ENCODE data around the gene MYO5C.

DNA sequence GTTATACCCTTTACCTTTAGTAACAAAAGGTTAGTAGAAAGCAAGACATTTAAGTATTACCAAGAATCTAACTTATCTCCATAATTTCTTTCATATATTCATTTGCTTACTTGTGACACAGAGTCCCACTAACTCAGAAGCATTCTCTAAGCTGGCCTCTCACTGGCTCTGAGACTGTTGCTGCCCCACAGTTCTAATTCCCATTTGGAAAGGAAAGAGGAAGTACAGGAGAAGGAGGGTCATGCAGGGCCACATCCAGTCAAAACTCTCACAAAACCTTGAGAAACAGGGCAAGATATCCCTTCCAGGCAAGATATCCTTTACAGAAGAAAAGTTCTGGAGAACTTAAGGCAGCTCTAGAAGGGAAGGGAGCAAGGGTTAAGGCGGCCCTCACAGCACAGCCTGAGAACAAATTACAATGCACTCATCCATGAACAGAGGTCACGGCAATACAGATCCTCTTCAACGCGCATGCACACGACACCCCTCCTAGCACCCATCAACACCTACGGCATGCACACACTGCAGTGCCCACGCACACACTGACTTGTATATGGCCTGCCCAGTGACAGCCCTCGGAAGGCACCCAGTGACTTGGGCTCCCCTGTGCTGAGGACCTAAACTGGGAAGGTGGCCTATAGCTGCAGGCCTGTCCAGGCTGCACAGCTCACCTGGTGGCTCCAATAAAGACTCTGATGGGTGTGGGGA, 13.0 kb upstream of the MYO5C start:
- TF ChIP-seq, protein P1, sequence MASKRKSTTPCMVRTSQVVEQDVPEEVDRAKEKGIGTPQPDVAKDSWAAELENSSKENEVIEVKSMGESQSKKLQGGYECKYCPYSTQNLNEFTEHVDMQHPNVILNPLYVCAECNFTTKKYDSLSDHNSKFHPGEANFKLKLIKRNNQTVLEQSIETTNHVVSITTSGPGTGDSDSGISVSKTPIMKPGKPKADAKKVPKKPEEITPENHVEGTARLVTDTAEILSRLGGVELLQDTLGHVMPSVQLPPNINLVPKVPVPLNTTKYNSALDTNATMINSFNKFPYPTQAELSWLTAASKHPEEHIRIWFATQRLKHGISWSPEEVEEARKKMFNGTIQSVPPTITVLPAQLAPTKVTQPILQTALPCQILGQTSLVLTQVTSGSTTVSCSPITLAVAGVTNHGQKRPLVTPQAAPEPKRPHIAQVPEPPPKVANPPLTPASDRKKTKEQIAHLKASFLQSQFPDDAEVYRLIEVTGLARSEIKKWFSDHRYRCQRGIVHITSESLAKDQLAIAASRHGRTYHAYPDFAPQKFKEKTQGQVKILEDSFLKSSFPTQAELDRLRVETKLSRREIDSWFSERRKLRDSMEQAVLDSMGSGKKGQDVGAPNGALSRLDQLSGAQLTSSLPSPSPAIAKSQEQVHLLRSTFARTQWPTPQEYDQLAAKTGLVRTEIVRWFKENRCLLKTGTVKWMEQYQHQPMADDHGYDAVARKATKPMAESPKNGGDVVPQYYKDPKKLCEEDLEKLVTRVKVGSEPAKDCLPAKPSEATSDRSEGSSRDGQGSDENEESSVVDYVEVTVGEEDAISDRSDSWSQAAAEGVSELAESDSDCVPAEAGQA (IDR thresholded peaks at IDR 0.05; ENCODE audit: low read depth): no peak
- TF ChIP-seq, protein P1 (CRISPR knock-in tag; IDR thresholded peaks at IDR 0.05; ENCODE audit: borderline replicate concordance): no peak
- TF ChIP-seq RBM22 (optimal IDR thresholded peaks at IDR 0.05; ENCODE audit: low read length) (no peak), POLR2A (IDR thresholded peaks at IDR 0.05; ENCODE audit: insufficient read depth in 1 of 2, low read depth in 2 of 2, low read length in 2 of 2) (no peak), ZFX (CRISPR knock-in tag; IDR thresholded peaks at IDR 0.05; ENCODE audit: low read depth) (no peak), EZH2 (conservative IDR thresholded peaks at IDR 0.05; ENCODE audit: low read depth, low read length) (no peak)
